Esophagus muscularis mucosa (tissue), 4 donors: ENCODE results near the gene FAM3B.

Experiments
- CTCF ChIP-seq, 3 experiments: fragments of 200-600 bp in 2 of 3; fragments of 450-650 bp in 1 of 3; sonication (generic) in 2 of 3; IDR thresholded peaks; one replicate each; pipeline ENCODE4 v1.5.1; 2017 to 2019; ENCODE audit warnings: antibody characterized with exemption in 3 of 3, mild to moderate bottlenecking in 2 of 3, moderate library complexity in 1 of 3
- EP300 ChIP-seq: sonication (generic); formaldehyde crosslinking; IDR thresholded peaks from one replicate; pipeline ENCODE4 v1.6.1; 2017; ENCODE audit warnings: antibody characterized with exemption
- POLR2A ChIP-seq: fragments of 450-650 bp; IDR thresholded peaks from one replicate; pipeline ENCODE4 v1.6.1; 2017; ENCODE audit warnings: antibody characterized with exemption, moderate library complexity, mild to moderate bottlenecking, low read depth

GRCh38 chr21:41362605-41363369 lies 46.2 kb downstream of the FAM3B start:
- TF ChIP-seq CTCF (IDR thresholded peaks at IDR 0.05) (no peak), POLR2A (no peak), EP300 (no peak)
